Epidermal melanocyte (primary cell): ENCODE results near the gene CTNND2.
"Not testable (repeated sequence)": the region's sequence is repeated elsewhere in the genome, so short reads cannot be mapped to it uniquely, and the experiment has no call there.

ENCODE experiments used
- DNase-seq: peaks from one replicate; pipeline ENCODE4 v3.0.0; 2011; ENCODE audit warnings: low spot score; ENCODE audit not compliant: insufficient read length

CTNND2 gene

GRCh38 chr5:11683666-11684065 is 220.6 kb downstream of the CTNND2 start:
- DNase-seq: no peak

- no peak for DNase-seq
Measured at GRCh38 chr5:11681796-11682195, 222.4 kb downstream of the CTNND2 start.

GRCh38 chr5:11679676-11680075 is 224.6 kb downstream of the CTNND2 start:
- no peak for DNase-seq

- no peak for DNase-seq
Measured at GRCh38 chr5:11675184-11675583, 229.1 kb downstream of the CTNND2 start.

GRCh38 chr5:11672385-11673085 is 231.7 kb downstream of the CTNND2 start:
- no peak for DNase-seq

GRCh38 chr5:11658376-11658775 is 245.9 kb downstream of the CTNND2 start:
- DNase-seq: no peak

- no peak for DNase-seq
Measured at GRCh38 chr5:11656916-11657315, 247.3 kb downstream of the CTNND2 start.

- no peak for DNase-seq
Measured at GRCh38 chr5:11655681-11656080, 248.6 kb downstream of the CTNND2 start.

GRCh38 chr5:11650936-11651335 is 253.3 kb downstream of the CTNND2 start:
- no peak for DNase-seq

GRCh38 chr5:11646141-11646540 is 258.1 kb downstream of the CTNND2 start:
- DNase-seq: no peak

- DNase-seq: no peak
Measured at GRCh38 chr5:11642438-11642837, 261.8 kb downstream of the CTNND2 start.

GRCh38 chr5:11640158-11640873 is 263.9 kb downstream of the CTNND2 start:
- DNase-seq: no peak

- DNase-seq: no peak
Measured at GRCh38 chr5:11622785-11623184, 281.5 kb downstream of the CTNND2 start.

- no peak for DNase-seq
Measured at GRCh38 chr5:11620172-11620571, 284.1 kb downstream of the CTNND2 start.

GRCh38 chr5:11619339-11620024 is 284.8 kb downstream of the CTNND2 start:
- no peak for DNase-seq

GRCh38 chr5:11617080-11617479 is 287.2 kb downstream of the CTNND2 start:
- no peak for DNase-seq

- not testable (repeated sequence) for DNase-seq
Measured at GRCh38 chr5:11616624-11617023, 287.6 kb downstream of the CTNND2 start.

- DNase-seq: no peak
Measured at GRCh38 chr5:11611011-11611410, 293.2 kb downstream of the CTNND2 start.

- DNase-seq: no peak
Measured at GRCh38 chr5:11609570-11610303, 294.5 kb downstream of the CTNND2 start.

GRCh38 chr5:11608530-11608929 is 295.7 kb downstream of the CTNND2 start:
- DNase-seq: no peak

GRCh38 chr5:11607944-11608483 is 296.2 kb downstream of the CTNND2 start:
- DNase-seq: no peak
